Panc1 (cell line): ENCODE measurements around the gene TICAM2. TPM values are rescaled to one million over a fixed set of nuclear protein-coding genes. Genes with fewer than 3 reads are reported as not detected.

Experiments used
- ATAC-seq: fragments of 200-7000 bp; cut with Tn5 transposase; 2 replicates; pipeline ENCODE4 v1.9.1; 2020; ENCODE audit warnings: mild to moderate bottlenecking, moderate library complexity
- BruUV-seq: library from RNA; stranded (reverse); fragments of 400-500 nt; replicated peaks from 2 replicates; lab custom pipeline; 2021; lab: Mats Ljungman, UMichigan
- CTCF ChIA-PET: fragments of 300-600 bp; sonication (Branson Sonifier 250); formaldehyde crosslinking; loops from one replicate; lab custom pipeline; 2022; ENCODE audit warnings: antibody characterized with exemption; lab: Charles Lee
- POLR2A ChIA-PET: fragments of 300-600 bp; sonication (Branson Sonifier 250); formaldehyde crosslinking; loops from one replicate; lab custom pipeline; 2022; ENCODE audit warnings: antibody characterized with exemption; lab: Charles Lee
- DNase-seq: peaks from one replicate; pipeline ENCODE4 v3.0.0-alpha.2; 2010; ENCODE audit warnings: low read depth, low spot score
- H3K27ac ChIP-seq: 2 replicates; pipeline ENCODE4 v1.5.1; 2011; ENCODE audit warnings: mild to moderate bottlenecking, low read length, inconsistent platforms
- H3K27me3 ChIP-seq: fragments of 200-500 bp; sonication (Bioruptor generic); 2 replicates; pipeline ENCODE4 v1.6.0; 2014; ENCODE audit warnings: low read length, inconsistent platforms; ENCODE audit not compliant: control insufficient read depth, insufficient read depth
- H3K36me3 ChIP-seq: fragments of 200-500 bp; sonication (Bioruptor generic); 2 replicates; pipeline ENCODE4 v1.5.1; 2014; ENCODE audit warnings: inconsistent platforms, mild to moderate bottlenecking, low read length, moderate library complexity; ENCODE audit not compliant: control insufficient read depth, insufficient read depth
- H3K4me1 ChIP-seq: 2 replicates; pipeline ENCODE4 v1.5.1; 2011; ENCODE audit warnings: inconsistent platforms, mild to moderate bottlenecking, low read length, moderate library complexity; ENCODE audit not compliant: control insufficient read depth, insufficient read depth
- H3K4me3 ChIP-seq, 2 experiments: 2 replicates each; pipeline ENCODE4 v1.5.1; 2011 to 2012; ENCODE audit warnings: low read depth in 2 of 2, low read length in 2 of 2, mild to moderate bottlenecking in 2 of 2, inconsistent platforms in 1 of 2, moderate library complexity in 1 of 2
- H3K9me3 ChIP-seq: fragments of 200-500 bp; sonication (Bioruptor generic); 2 replicates; pipeline ENCODE4 v1.5.1; 2014; ENCODE audit warnings: low read depth, mild to moderate bottlenecking, inconsistent platforms, low read length, moderate library complexity; ENCODE audit not compliant: control insufficient read depth, insufficient read depth
- CTCF ChIP-seq: fragments of 450-650 bp; IDR thresholded peaks from 2 replicates; pipeline ENCODE4 v1.5.1; 2017; ENCODE audit warnings: mild to moderate bottlenecking
- POLR2AphosphoS5 ChIP-seq: IDR thresholded peaks from 2 replicates; pipeline ENCODE4 v1.6.1; 2012; ENCODE audit warnings: mild to moderate bottlenecking, low read depth, low read length, moderate library complexity
- REST ChIP-seq, 2 experiments: IDR thresholded peaks; 2 replicates each; pipeline ENCODE4 v1.6.1; 2011 to 2012; ENCODE audit warnings: low read depth in 2 of 2, control low read depth in 1 of 2, low read length in 1 of 2, mild to moderate bottlenecking in 1 of 2, moderate library complexity in 1 of 2; ENCODE audit not compliant: insufficient read depth in 1 of 2
- SIN3A ChIP-seq: IDR thresholded peaks from 2 replicates; pipeline ENCODE4 v1.6.1; 2012; ENCODE audit warnings: low read depth, mild to moderate bottlenecking, low read length, moderate library complexity, borderline replicate concordance; ENCODE audit not compliant: insufficient read depth
- TCF7L2 ChIP-seq: IDR thresholded peaks from 2 replicates; pipeline ENCODE4 v1.6.1; 2011; ENCODE audit warnings: mild to moderate bottlenecking, low read depth, low read length, inconsistent platforms
- in situ Hi-C: cut with HindIII; loops from 2 replicates; pipeline ENCODE4 v1.10.0; 2016; ENCODE audit warnings: low sequenced_read_pairs, low pct_unique_long_range_greater_than_20kb
- intact Hi-C: fragments of 100-400 bp; cut with micrococcal nuclease; formaldehyde crosslinking; loops from one replicate; pipeline ENCODE4 v1.10.0; 2022; ENCODE audit not compliant: unreplicated experiment
- total RNA-seq: library from RNA; stranded (reverse); gene quantifications from one replicate; pipeline ENCODE4 v1.2.1, GENCODE V29; 2021; ENCODE audit not compliant: unreplicated experiment

Gene TICAM2
- total RNA-seq, 1 experiment from 2014 or later: 1.6 TPM

GRCh38 chr5:115636008-115636407, 33.7 kb upstream of the TICAM2 start:
- in situ Hi-C loops (no loop called here), intact Hi-C loops (no loop called here)
- Histone ChIP-seq H3K4me1 (no peaks in the 10 kb centered on the region; the same call in none of the 2 replicates), H3K36me3 (no peaks in the 10 kb centered on the region), H3K9me3 (no peaks in the 10 kb centered on the region), H3K27ac (no peak overlapping the region), H3K27me3 (peaks cover 10% of the 10 kb centered on the region; the same call in 1 of the 2 replicates), H3K4me3 (no peak overlapping the region)
- DNase-seq: no peak
- ChIA-PET CTCF (no interaction called here), POLR2A (interaction anchor here (0.5 kb wide), 1 partner anchor 86 kb away, joined by 4 read pairs; no protein-coding TSS in a partner anchor)
- no peak for TF ChIP-seq TCF7L2
- TF ChIP-seq REST (IDR thresholded peaks at IDR 0.05; ENCODE audit: insufficient read depth in 1 of 2, low read depth in 2 of 2, low read length in 1 of 2): no peak
- no peak for TF ChIP-seq POLR2AphosphoS5
- no peak for TF ChIP-seq CTCF
- no peak for TF ChIP-seq SIN3A
- ATAC-seq: no peak
- no TSS peak for BruUV-seq

GRCh38 chr5:115634343-115635132, 32.3 kb upstream of the TICAM2 start:
- TF ChIP-seq REST (IDR thresholded peaks at IDR 0.05; ENCODE audit: insufficient read depth in 1 of 2, low read depth in 2 of 2, low read length in 1 of 2): no peak
- TF ChIP-seq POLR2AphosphoS5: no peak
- no peak for TF ChIP-seq SIN3A
- TF ChIP-seq TCF7L2: peak; percentile 98
- TF ChIP-seq CTCF: peak; percentile 89
- ChIA-PET CTCF (no interaction called here), POLR2A (interaction anchor here (0.6 kb wide), 1 partner anchor 131 kb away, joined by 3 read pairs; no protein-coding TSS in a partner anchor)
- H3K4me1 ChIP-seq: no peaks in the 10 kb centered on the region; the same call in none of the 2 replicates
- H3K27ac ChIP-seq: peak overlapping the region; percentile 8; the same call in 1 of the 2 replicates
- no TSS peak for BruUV-seq
- peak; percentile 99 for ATAC-seq
- DNase-seq: peak; percentile 56
- intact Hi-C loops (loop anchor here (1.0 to 5.0 kb wide), 3 partner anchors 208 to 434 kb away; partner anchors contain the start of genes AP3S1 and ATG12), in situ Hi-C loops (no loop called here)
- no peaks in the 10 kb centered on the region for H3K9me3 ChIP-seq
- H3K4me3 ChIP-seq: peak overlapping the region; percentile 35 to 40
- H3K27me3 ChIP-seq: peaks cover 10% of the 10 kb centered on the region; the same call in 1 of the 2 replicates
- H3K36me3 ChIP-seq: no peaks in the 10 kb centered on the region
